Stromal cell of bone marrow (primary cell): Measurements from ENCODE around the gene ADGRD2.

Experiments used
- DNase-seq: peaks from one replicate; pipeline ENCODE4 v3.0.0-alpha.2; 2012; ENCODE audit warnings: low read depth

Gene ADGRD2

GRCh38 chr9:124457079-124457886, 7.0 kb downstream of the ADGRD2 start:
- no peak for DNase-seq

- no peak for DNase-seq
Observed at GRCh38 chr9:124457887-124458431, 7.7 kb downstream of the ADGRD2 start.

GRCh38 chr9:124458441-124458840, 8.2 kb downstream of the ADGRD2 start:
- no peak for DNase-seq

- DNase-seq = no peak
Observed at GRCh38 chr9:124462739-124463138, 12.5 kb downstream of the ADGRD2 start.

- DNase-seq = no peak
Observed at GRCh38 chr9:124465736-124466135, 15.5 kb downstream of the ADGRD2 start.

GRCh38 chr9:124467410-124468060, 17.3 kb downstream of the ADGRD2 start:
- no peak for DNase-seq

- DNase-seq = no peak
Observed at GRCh38 chr9:124468061-124468740, 17.9 kb downstream of the ADGRD2 start.

GRCh38 chr9:124469011-124469832, 19.0 kb downstream of the ADGRD2 start:
- DNase-seq = no peak

GRCh38 chr9:124470306-124470705, 20.1 kb downstream of the ADGRD2 start:
- DNase-seq = no peak

- no peak for DNase-seq
Observed at GRCh38 chr9:124470726-124471125, 20.5 kb downstream of the ADGRD2 start.

GRCh38 chr9:124471761-124472160, 21.5 kb downstream of the ADGRD2 start:
- no peak for DNase-seq

GRCh38 chr9:124472770-124473169, 22.5 kb downstream of the ADGRD2 start:
- DNase-seq = no peak

GRCh38 chr9:124473310-124473709, 23.1 kb downstream of the ADGRD2 start:
- no peak for DNase-seq

GRCh38 chr9:124474151-124474550, 23.9 kb downstream of the ADGRD2 start:
- no peak for DNase-seq

- DNase-seq = no peak
Observed at GRCh38 chr9:124475158-124475867, 25.1 kb downstream of the ADGRD2 start.

- DNase-seq = no peak
Observed at GRCh38 chr9:124475868-124476690, 25.8 kb downstream of the ADGRD2 start.

- DNase-seq = no peak
Observed at GRCh38 chr9:124477211-124477647, 27.0 kb downstream of the ADGRD2 start.

GRCh38 chr9:124477648-124478285, 27.5 kb downstream of the ADGRD2 start:
- no peak for DNase-seq

- DNase-seq = no peak
Observed at GRCh38 chr9:124478354-124478753, 28.1 kb downstream of the ADGRD2 start.

- no peak for DNase-seq
Observed at GRCh38 chr9:124479371-124479770, 29.1 kb downstream of the ADGRD2 start.
